ENCODE results near the gene FUT4. TPM values are rescaled to one million over a fixed set of nuclear protein-coding genes. Genes with fewer than 3 reads are reported as not detected.
"Not testable (repeated sequence)": the region's sequence is repeated elsewhere in the genome, so short reads cannot be mapped to it uniquely, and the experiment has no call there.

FUT4 gene
- total RNA-seq, 4 donors from 2014 or later, result 14.9 to 39.0 (median 22.4) TPM

- Histone ChIP-seq H3K4me1 (peaks cover 8 to 64% (median 42%) of the 10 kb centered on the region in 4 donors), H3K36me3 (no peaks in the 10 kb centered on the region), H3K27me3 (no peaks in the 10 kb centered on the region), H3K9me3 (no peaks in the 10 kb centered on the region), H3K4me3 (no peak overlapping the region), H3K27ac (peak overlapping the region in 1 of 4 donors; percentile 10)
- intact Hi-C loops (cut with DNase I; ENCODE audit: low total_unique reads) (no loop called here), in situ Hi-C loops (cut with MboI; ENCODE audit: low pct_ligation_motif_present in 1 of 4, low pct_unique_long_range_greater_than_20kb in 1 of 4, low sequenced_read_pairs in 3 of 4) (no loop called here)
- TF ChIP-seq EP300 (IDR thresholded peaks at IDR 0.05; ENCODE audit: low read depth) (no peak), CTCF (IDR thresholded peaks at IDR 0.05) (no peak), POLR2AphosphoS5 (IDR thresholded peaks at IDR 0.05) (no peak), POLR2A (IDR thresholded peaks at IDR 0.05) (no peak)
- 21 to 47% methylated on average over 4 to 5 of the region's 5 CpGs for WGBS, 2 donors (ENCODE audit: low coverage in 1 of 2)
- no peak for DNase-seq
Observed at GRCh38 chr11:94549146-94549545, 5.4 kb downstream of the FUT4 start.

- Histone ChIP-seq H3K27me3 (no peaks in the 10 kb centered on the region), H3K36me3 (no peaks in the 10 kb centered on the region), H3K27ac (no peak overlapping the region), H3K9me3 (no peaks in the 10 kb centered on the region), H3K4me3 (no peak overlapping the region), H3K4me1 (peaks cover 8 to 55% (median 36%) of the 10 kb centered on the region in 4 donors)
- DNase-seq, result no peak
- TF ChIP-seq EP300 (IDR thresholded peaks at IDR 0.05; ENCODE audit: low read depth), result no peak
- no peak for TF ChIP-seq POLR2A (IDR thresholded peaks at IDR 0.05)
- no peak for TF ChIP-seq CTCF (IDR thresholded peaks at IDR 0.05)
- in situ Hi-C loops (cut with MboI; ENCODE audit: low pct_ligation_motif_present in 1 of 4, low pct_unique_long_range_greater_than_20kb in 1 of 4, low sequenced_read_pairs in 3 of 4), result no loop called here
- 30 to 40% methylated on average over 4 of the region's 4 CpGs for WGBS, 2 donors (ENCODE audit: low coverage in 1 of 2)
- intact Hi-C loops (cut with DNase I; ENCODE audit: low total_unique reads), result no loop called here
Observed at GRCh38 chr11:94550513-94550912, 6.8 kb downstream of the FUT4 start.

- H3K36me3 ChIP-seq, result no peaks in the 10 kb centered on the region
- H3K4me3 ChIP-seq, result no peak overlapping the region
- H3K9me3 ChIP-seq, result no peaks in the 10 kb centered on the region
- no peaks in the 10 kb centered on the region for H3K27me3 ChIP-seq
- H3K27ac ChIP-seq, result no peak overlapping the region
- in situ Hi-C loops (cut with MboI; ENCODE audit: low pct_ligation_motif_present in 1 of 4, low pct_unique_long_range_greater_than_20kb in 1 of 4, low sequenced_read_pairs in 3 of 4) (no loop called here), intact Hi-C loops (cut with DNase I; ENCODE audit: low total_unique reads) (no loop called here)
- H3K4me1 ChIP-seq, result peaks cover 8 to 21% (median 15%) of the 10 kb centered on the region in 4 donors
- TF ChIP-seq CTCF (IDR thresholded peaks at IDR 0.05) (no peak), POLR2A (IDR thresholded peaks at IDR 0.05) (no peak), POLR2AphosphoS5 (IDR thresholded peaks at IDR 0.05) (no peak), EP300 (IDR thresholded peaks at IDR 0.05; ENCODE audit: low read depth) (no peak)
- DNase-seq, result no peak
- WGBS, 2 donors (ENCODE audit: low coverage in 1 of 2), result 40 to 42% methylated on average over 1 of the region's 1 CpG
Observed at GRCh38 chr11:94553938-94554337, 10.2 kb downstream of the FUT4 start.

- H3K27ac ChIP-seq; H3K9me3 ChIP-seq; H3K27me3 ChIP-seq; H3K4me1 ChIP-seq; intact Hi-C loops (cut with DNase I; ENCODE audit: low total_unique reads); in situ Hi-C loops (cut with MboI; ENCODE audit: low pct_ligation_motif_present in 1 of 4, low pct_unique_long_range_greater_than_20kb in 1 of 4, low sequenced_read_pairs in 3 of 4); H3K4me3 ChIP-seq; H3K36me3 ChIP-seq; DNase-seq: not testable (repeated sequence)
- WGBS, 2 donors (ENCODE audit: low coverage in 1 of 2), result 82 to 87% methylated on average over 8 of the region's 8 CpGs
Observed at GRCh38 chr11:94555752-94556329, 12.1 kb downstream of the FUT4 start.

- in situ Hi-C loops (cut with MboI; ENCODE audit: low pct_ligation_motif_present in 1 of 4, low pct_unique_long_range_greater_than_20kb in 1 of 4, low sequenced_read_pairs in 3 of 4) (no loop called here), intact Hi-C loops (cut with DNase I; ENCODE audit: low total_unique reads) (no loop called here)
- Histone ChIP-seq H3K4me1 (no peaks in the 10 kb centered on the region), H3K27me3 (no peaks in the 10 kb centered on the region), H3K4me3 (no peak overlapping the region), H3K9me3 (no peaks in the 10 kb centered on the region), H3K27ac (no peak overlapping the region), H3K36me3 (no peaks in the 10 kb centered on the region)
- no peak for TF ChIP-seq POLR2A (IDR thresholded peaks at IDR 0.05)
- TF ChIP-seq EP300 (IDR thresholded peaks at IDR 0.05; ENCODE audit: low read depth), result no peak
- DNase-seq, result no peak
Observed at GRCh38 chr11:94557421-94557820, 13.7 kb downstream of the FUT4 start.

Data from transverse colon (tissue), 4 donors.